GM18511 (cell line): ENCODE data around the gene NBPF3.
"Not testable (repeated sequence)": the region's sequence is repeated elsewhere in the genome, so short reads cannot be mapped to it uniquely, and the experiment has no call there.

Experiments used
- ATAC-seq: cut with Tn5 transposase; IDR thresholded peaks from one replicate; pipeline ENCODE4 v1.9.1; 2021; ENCODE audit warnings: mild to moderate bottlenecking, moderate library complexity; ENCODE audit not compliant: unreplicated experiment

Gene NBPF3

DNA sequence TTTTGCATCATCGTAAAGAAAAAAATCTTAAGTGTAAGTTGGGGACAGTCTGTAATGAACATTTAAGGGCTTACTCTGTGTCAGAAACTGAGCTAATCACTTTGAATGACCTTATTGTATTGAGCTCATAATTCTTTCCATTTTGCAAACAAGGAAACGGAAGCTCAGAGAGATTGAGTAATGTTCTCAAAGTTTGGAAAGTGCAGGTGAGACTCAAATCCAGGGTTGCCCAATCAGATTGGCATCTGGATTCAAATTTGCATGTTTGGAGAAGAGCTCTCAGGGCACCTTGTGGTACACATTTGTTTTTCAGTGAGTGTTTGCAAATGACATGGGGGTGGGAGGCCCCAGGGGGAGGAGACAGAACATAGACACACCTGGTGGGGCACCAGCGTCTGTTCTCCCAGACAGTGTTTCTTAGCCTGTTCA lies 77.2 kb downstream of the NBPF3 start:
- ATAC-seq, result no peak

GRCh38 chr1:21517660-21518480 lies 77.9 kb downstream of the NBPF3 start:
- ATAC-seq, result no peak

DNA sequence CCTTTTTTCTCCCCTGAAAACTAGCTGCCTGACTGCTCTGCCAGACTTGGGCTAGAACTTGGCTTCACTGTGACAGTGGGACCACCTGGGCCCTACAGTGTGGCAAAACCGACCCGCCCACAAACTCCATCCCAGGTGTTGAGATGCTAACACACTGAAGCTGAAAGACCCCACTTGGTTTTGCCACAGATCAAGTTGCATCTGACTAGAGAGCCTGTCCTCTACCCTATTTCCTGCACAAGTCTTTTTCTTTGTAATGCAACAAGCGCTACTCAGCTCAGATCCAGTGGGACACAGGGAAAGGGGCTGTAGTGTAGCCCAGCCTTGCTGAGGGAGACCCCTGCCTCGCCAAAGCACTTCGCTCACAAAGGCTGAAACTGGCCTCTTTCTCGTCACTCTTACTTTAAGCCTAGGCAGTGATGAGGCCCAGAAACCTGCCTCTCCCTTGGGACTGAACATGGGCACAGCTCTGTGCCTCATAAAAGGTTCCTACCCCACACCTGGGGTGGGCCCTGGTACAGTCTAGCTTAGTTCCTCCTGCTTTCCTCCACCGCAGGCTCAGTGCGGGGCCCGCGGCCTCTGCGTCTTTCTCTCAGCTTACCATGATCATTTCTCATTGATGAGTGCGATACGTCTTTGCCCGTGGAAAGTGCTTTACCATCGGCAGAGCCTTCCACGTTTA lies 79.0 kb downstream of the NBPF3 start:
- no peak for ATAC-seq

GRCh38 chr1:21519486-21520070 lies 79.6 kb downstream of the NBPF3 start:
- ATAC-seq, result not testable (repeated sequence)

DNA sequence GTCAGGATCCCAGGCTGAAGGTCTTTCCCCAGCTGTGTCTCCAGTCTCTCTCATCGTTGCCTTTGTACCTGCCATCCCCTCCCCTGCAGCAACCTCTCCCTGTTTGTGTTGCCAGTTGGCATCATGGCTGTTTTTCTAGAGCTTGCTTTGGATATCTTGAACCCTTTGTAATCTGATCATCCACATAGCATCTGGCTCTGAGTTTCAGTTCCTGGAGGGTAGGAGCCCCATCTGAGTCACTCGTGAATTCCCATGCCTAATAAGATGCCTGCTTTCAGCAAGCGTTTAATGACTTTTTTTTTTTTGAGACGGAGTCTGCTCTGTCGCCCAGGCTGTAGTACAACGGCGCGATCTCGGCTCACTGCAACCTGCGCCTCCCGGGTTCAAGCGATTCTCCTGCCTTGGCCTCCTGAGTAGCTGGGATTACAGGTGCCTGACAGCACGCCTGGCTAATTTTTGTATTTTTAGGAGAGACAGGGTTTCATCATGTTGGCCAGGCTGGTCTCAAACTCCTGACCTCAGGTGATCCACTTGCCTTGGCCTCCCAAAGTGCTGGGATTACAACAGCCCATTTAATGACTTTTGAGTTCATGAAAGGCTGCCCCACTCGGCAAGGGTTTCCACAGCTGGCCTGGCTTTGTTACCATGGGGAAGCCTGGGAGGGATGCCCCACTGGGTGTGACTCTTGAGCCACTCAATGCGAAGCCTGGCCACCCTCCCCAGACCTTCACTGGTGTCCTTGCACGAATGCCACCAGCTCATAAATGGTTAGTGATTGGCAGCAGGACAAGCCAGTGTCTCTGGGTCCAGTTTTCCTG lies 81.2 kb downstream of the NBPF3 start:
- ATAC-seq, result no peak

DNA sequence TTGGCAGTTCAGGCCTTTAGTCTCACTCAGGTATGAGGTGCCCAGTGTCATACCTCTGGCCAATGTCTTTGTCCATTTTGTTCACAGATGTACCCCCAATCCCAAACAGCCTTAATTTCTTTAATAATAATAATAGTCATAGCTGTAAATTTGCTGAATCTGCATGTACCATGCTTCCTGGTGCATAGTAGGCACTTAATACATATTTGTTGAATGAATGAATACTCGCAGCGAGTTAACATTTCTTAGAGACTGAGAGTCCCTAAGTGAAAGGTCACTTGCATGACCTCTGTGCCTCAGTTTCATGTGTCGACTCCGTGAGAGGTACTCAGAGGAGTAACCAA lies 81.8 kb downstream of the NBPF3 start:
- ATAC-seq, result no peak

- no peak for ATAC-seq
Measured at GRCh38 chr1:21522525-21523038, 82.6 kb downstream of the NBPF3 start.

GRCh38 chr1:21523297-21523813 lies 83.4 kb downstream of the NBPF3 start:
- ATAC-seq, result no peak

DNA sequence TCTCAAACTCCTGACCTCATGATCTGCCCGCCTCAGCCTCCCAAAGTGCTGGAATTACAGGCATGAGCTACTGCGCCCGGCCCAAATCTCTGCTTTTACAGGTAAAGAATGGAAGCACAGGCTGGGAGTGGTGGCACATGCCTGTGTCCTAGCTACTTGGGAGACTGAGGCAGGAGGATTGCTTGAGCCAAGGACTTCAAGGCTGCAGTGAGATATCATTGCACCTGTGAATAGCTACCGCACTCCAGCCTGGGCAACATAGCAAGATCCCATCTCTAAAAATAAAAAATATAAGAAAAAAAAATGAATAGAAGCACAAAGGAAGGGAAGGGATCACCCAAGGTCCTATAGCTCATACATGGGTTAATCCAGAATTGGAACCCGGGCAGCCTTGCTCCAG lies 84.3 kb downstream of the NBPF3 start:
- no peak for ATAC-seq

GRCh38 chr1:21524686-21525339 lies 84.9 kb downstream of the NBPF3 start:
- no peak for ATAC-seq

DNA sequence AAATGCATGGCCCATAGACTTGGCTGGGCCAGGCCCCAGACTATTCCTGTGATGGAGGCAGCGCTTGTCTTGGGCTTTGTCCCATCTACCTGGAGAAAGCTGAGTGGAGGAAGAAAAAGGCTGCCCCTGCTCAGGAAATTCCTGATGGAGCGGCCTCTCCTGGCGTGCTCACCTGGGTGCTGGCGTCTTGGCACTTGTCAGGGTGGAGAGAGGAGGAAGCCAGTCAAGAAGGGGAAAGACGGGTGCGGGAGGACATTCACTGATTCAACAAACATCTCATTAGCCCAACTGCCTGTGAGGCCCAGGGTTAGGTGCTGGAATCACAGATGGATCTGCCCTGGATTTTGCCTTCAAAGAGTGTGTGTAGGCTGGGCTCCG lies 85.4 kb downstream of the NBPF3 start:
- no peak for ATAC-seq

DNA sequence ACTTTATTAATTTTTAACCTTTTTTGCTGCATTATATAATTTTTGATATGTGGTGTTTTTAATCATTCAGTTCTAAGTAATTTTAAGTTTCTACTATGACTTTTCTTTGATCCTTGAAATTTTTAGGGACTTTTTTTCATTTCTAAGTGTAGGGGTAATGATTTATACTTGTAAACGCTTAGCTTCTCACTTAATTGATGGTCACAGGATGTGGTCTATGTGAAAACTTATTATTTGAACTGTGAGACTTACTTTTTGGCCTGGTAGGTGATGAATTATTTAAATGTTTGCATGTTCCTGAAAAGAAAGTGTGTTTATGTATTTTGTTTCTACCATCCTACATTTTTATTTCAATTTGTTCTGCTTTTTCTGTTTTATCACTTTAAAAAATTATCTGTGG lies 86.5 kb downstream of the NBPF3 start:
- no peak for ATAC-seq

GRCh38 chr1:21530368-21531016 lies 90.6 kb downstream of the NBPF3 start:
- ATAC-seq, result no peak

- no peak for ATAC-seq
Measured at GRCh38 chr1:21531241-21531640, 91.3 kb downstream of the NBPF3 start.

DNA sequence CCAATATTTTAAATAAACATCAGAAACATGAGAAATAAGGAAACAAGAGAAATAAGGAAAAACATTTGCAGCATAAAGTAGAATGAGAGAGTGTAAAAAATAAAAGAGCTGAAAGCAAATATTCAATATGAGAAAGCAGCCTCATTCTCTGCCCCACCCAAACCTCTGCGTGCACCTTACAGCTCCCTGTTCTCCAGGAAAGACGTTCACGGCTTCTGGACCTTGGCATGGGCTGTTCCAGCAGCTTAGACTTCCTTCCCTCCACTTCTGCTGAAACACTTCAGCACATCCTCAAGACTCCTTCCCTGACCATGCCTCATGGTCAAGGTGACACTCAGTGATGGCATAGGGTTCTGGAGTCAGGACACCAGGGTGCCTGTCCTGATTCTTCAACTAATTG lies 92.6 kb downstream of the NBPF3 start:
- ATAC-seq, result no peak

- no peak for ATAC-seq
Measured at GRCh38 chr1:21532992-21533534, 93.1 kb downstream of the NBPF3 start.

DNA sequence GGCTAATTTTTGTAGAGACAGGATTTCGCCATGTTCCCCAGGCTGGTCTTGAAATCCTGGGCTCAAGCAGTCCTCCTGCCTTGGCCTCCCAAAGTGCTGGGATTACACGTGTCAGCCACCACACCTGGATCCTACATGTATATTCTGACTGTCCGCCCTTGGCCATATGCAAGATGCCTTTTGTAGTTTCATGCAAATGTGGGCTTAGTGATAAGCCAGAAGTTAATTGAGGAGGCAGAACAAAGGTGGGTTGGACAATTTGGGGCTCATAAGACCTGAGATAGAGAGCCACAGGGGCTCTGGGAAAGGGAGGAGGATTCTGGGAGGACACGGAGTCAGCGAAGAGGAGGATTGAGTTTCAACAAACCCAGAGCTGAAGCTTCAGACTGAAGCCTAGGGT lies 94.2 kb downstream of the NBPF3 start:
- no peak for ATAC-seq
